ENCODE results near the gene STH.

Gene STH

GRCh38 chr17:45967378-45967777, 31.7 kb upstream of the STH start:
- TF ChIP-seq Cebpa-rat (IDR thresholded peaks at IDR 0.05), result no peak
- H3K36me3 ChIP-seq, result no peaks in the 10 kb centered on the region

DNA sequence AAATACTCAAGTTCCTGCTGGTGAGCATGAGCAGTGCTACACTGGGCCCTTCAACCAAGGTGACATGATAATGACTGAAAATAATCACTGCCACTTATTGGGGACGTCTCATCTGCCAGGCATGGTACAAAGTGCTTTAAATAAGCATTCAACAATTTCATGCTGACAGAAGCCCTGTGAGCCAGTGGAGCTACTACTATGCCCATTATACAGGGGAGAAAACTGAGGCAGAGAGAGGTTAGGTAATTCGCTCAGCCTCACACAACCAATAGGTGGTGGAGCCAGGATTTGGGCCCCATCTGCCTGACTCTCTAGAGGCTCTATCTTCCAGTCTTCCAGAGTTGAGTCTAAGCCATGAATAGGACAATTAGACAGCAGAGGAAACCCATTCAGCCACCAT, 30.3 kb upstream of the STH start:
- no peaks in the 10 kb centered on the region for H3K27me3 ChIP-seq
- no peaks in the 10 kb centered on the region for H4K20me1 ChIP-seq
- peaks cover 21% of the 10 kb centered on the region for H3K4me1 ChIP-seq
- no peak for TF ChIP-seq Cebpa-rat (IDR thresholded peaks at IDR 0.05)
- H3K36me3 ChIP-seq, result no peaks in the 10 kb centered on the region
- no peak overlapping the region for H3K27ac ChIP-seq
- no peak overlapping the region for H3K4me2 ChIP-seq
- no peak overlapping the region for H3K4me3 ChIP-seq
- peaks cover 12% of the 10 kb centered on the region for H3K9me3 ChIP-seq
- no peak overlapping the region for H3K9ac ChIP-seq

More at GRCh38 chr17:45967378-45967777, 31.7 kb upstream of the STH start:
- no peak overlapping the region for H3K4me2 ChIP-seq
- no peaks in the 10 kb centered on the region for H3K27me3 ChIP-seq
- H4K20me1 ChIP-seq, result no peaks in the 10 kb centered on the region
- no peak overlapping the region for H3K27ac ChIP-seq
- H3K4me3 ChIP-seq, result no peak overlapping the region
- peaks cover 7% of the 10 kb centered on the region for H3K4me1 ChIP-seq
- peaks cover 11% of the 10 kb centered on the region for H3K9me3 ChIP-seq
- H3K9ac ChIP-seq, result no peak overlapping the region

GRCh38 chr17:45969726-45970125, 29.3 kb upstream of the STH start:
- Histone ChIP-seq H3K9ac (no peak overlapping the region), H3K4me3 (no peak overlapping the region), H3K9me3 (peaks cover 12% of the 10 kb centered on the region), H3K27ac (no peak overlapping the region), H3K4me2 (no peak overlapping the region), H3K36me3 (no peaks in the 10 kb centered on the region), H4K20me1 (no peaks in the 10 kb centered on the region), H3K27me3 (no peaks in the 10 kb centered on the region), H3K4me1 (peaks cover 31% of the 10 kb centered on the region)
- TF ChIP-seq Cebpa-rat (IDR thresholded peaks at IDR 0.05), result no peak

- no peaks in the 10 kb centered on the region for H3K36me3 ChIP-seq
- H4K20me1 ChIP-seq, result no peaks in the 10 kb centered on the region
- no peak for TF ChIP-seq Cebpa-rat (IDR thresholded peaks at IDR 0.05)
- H3K4me3 ChIP-seq, result no peak overlapping the region
- no peaks in the 10 kb centered on the region for H3K27me3 ChIP-seq
- H3K4me1 ChIP-seq, result peaks cover 40% of the 10 kb centered on the region
- H3K4me2 ChIP-seq, result no peak overlapping the region
- H3K27ac ChIP-seq, result no peak overlapping the region
- no peak overlapping the region for H3K9ac ChIP-seq
- H3K9me3 ChIP-seq, result peaks cover 12% of the 10 kb centered on the region
Measured at GRCh38 chr17:45970659-45971058, 28.4 kb upstream of the STH start.

GRCh38 chr17:45971698-45972141, 27.3 kb upstream of the STH start:
- Histone ChIP-seq H3K36me3 (no peaks in the 10 kb centered on the region), H3K27me3 (no peaks in the 10 kb centered on the region), H3K4me2 (no peak overlapping the region), H3K4me3 (no peak overlapping the region), H4K20me1 (no peaks in the 10 kb centered on the region), H3K27ac (no peak overlapping the region), H3K4me1 (peaks cover 51% of the 10 kb centered on the region), H3K9ac (no peak overlapping the region), H3K9me3 (peaks cover 12% of the 10 kb centered on the region)
- no peak for TF ChIP-seq Cebpa-rat (IDR thresholded peaks at IDR 0.05)

DNA sequence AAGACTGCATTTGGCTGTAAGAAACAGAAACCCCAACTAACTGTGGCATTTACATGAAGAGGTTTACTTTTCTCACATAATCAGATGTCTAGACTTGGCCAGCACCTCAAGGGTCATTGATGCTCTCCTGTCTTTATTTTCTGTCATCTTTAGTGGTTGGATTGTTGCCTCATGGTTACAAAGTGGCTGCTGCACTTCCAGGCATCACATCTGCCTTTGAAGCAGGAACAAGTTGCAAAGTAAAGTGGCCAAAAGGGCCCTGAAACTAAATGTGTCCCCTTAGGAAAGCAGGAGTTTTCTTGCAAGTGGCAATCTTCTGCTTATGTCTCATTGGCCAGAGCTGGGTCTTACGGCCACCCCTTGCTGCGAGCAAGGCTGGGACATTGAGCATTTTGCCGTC, 26.5 kb upstream of the STH start:
- H3K9ac ChIP-seq, result no peak overlapping the region; the same call in 1 of the 2 replicates
- no peaks in the 10 kb centered on the region for H4K20me1 ChIP-seq
- no peak overlapping the region for H3K4me3 ChIP-seq
- TF ChIP-seq Cebpa-rat (IDR thresholded peaks at IDR 0.05), result no peak
- H3K27me3 ChIP-seq, result no peaks in the 10 kb centered on the region
- H3K9me3 ChIP-seq, result peaks cover 12% of the 10 kb centered on the region
- H3K4me2 ChIP-seq, result peak overlapping the region; percentile 93
- no peaks in the 10 kb centered on the region for H3K36me3 ChIP-seq
- peaks cover 59% of the 10 kb centered on the region for H3K4me1 ChIP-seq
- no peak overlapping the region for H3K27ac ChIP-seq

GRCh38 chr17:45973099-45973780, 25.8 kb upstream of the STH start:
- Histone ChIP-seq H3K9ac (no peak overlapping the region; the same call in 1 of the 2 replicates), H3K27me3 (no peaks in the 10 kb centered on the region)

DNA sequence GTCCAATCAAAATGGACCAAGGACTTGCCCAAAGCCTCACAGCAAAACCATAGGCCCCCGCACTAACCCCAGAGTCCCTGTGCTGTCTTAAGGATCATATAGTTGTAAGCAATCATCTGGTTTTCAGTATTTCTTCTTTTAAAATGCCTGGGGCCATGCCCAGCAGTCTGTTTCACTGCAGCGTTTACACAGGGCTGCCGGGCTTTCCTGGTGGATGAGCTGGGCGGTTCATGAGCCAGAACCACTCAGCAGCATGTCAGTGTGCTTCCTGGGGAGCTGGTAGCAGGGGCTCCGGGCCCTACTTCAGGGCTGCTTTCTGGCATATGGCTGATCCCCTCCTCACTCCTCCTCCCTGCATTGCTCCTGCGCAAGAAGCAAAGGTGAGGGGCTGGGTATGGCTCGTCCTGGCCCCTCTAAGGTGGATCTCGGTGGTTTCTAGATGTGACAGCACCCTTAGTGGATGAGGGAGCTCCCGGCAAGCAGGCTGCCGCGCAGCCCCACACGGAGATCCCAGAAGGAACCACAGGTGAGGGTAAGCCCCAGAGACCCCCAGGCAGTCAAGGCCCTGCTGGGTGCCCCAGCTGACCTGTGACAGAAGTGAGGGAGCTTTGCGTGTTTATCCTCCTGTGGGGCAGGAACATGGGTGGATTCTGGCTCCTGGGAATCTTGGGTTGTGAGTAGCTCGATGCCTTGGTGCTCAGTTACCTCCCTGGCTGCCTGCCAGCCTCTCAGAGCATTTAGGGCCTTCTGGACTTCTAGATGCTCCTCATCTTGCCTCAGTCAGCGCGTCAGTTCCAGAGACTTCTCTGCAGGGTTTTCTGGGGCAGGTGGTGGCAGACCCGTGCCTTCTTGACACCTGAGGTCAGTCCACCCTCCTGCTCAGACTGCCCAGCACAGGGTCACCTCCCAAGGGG, 24.8 kb upstream of the STH start:
- peak overlapping the region; percentile 72 for H3K27ac ChIP-seq
- H3K4me3 ChIP-seq, result peak overlapping the region; percentile 24; the same call in 1 of the 2 replicates
- peaks cover 12% of the 10 kb centered on the region for H3K9me3 ChIP-seq
- no peaks in the 10 kb centered on the region for H4K20me1 ChIP-seq
- H3K9ac ChIP-seq, result 0 out of 2 replicates have a peak overlapping the region, but pooled peaks have one; percentile 7
- no peaks in the 10 kb centered on the region for H3K27me3 ChIP-seq
- TF ChIP-seq Cebpa-rat (IDR thresholded peaks at IDR 0.05), result no peak
- no peaks in the 10 kb centered on the region for H3K36me3 ChIP-seq
- H3K4me2 ChIP-seq, result peak overlapping the region; percentile 93
- H3K4me1 ChIP-seq, result peaks cover 66% of the 10 kb centered on the region

More at GRCh38 chr17:45973099-45973780, 25.8 kb upstream of the STH start:
- Histone ChIP-seq H3K36me3 (no peaks in the 10 kb centered on the region), H4K20me1 (no peaks in the 10 kb centered on the region), H3K4me2 (peak overlapping the region; percentile 93), H3K9me3 (peaks cover 12% of the 10 kb centered on the region), H3K27ac (peak overlapping the region; percentile 72), H3K4me1 (peaks cover 66% of the 10 kb centered on the region), H3K4me3 (no peak overlapping the region)
- no peak for TF ChIP-seq Cebpa-rat (IDR thresholded peaks at IDR 0.05)

- Histone ChIP-seq H3K27ac (peak overlapping the region; percentile 72), H3K36me3 (no peaks in the 10 kb centered on the region), H3K9me3 (peaks cover 12% of the 10 kb centered on the region), H3K27me3 (no peaks in the 10 kb centered on the region), H3K4me1 (peaks cover 66% of the 10 kb centered on the region), H3K4me3 (peak overlapping the region; percentile 35; the same call in 1 of the 2 replicates), H4K20me1 (no peaks in the 10 kb centered on the region), H3K9ac (peak overlapping the region; percentile 12; the same call in 1 of the 2 replicates), H3K4me2 (peak overlapping the region; percentile 93)
- TF ChIP-seq Cebpa-rat (IDR thresholded peaks at IDR 0.05), result no peak
Measured at GRCh38 chr17:45974916-45975630, 24.0 kb upstream of the STH start.
